DMS153 (cell line): ENCODE results near the gene LAMC1.
"Not testable (repeated sequence)": the region's sequence is repeated elsewhere in the genome, so short reads cannot be mapped to it uniquely, and the experiment has no call there.

Experiments
- DNase-seq: peaks from one replicate; lab custom pipeline; 2025; lab: John Stamatoyannopoulos, UW

LAMC1 gene

GRCh38 chr1:183150032-183150431, 126.8 kb downstream of the LAMC1 start:
- not testable (repeated sequence) for DNase-seq

- no peak for DNase-seq
Measured at GRCh38 chr1:183150445-183150844, 127.2 kb downstream of the LAMC1 start.

DNA sequence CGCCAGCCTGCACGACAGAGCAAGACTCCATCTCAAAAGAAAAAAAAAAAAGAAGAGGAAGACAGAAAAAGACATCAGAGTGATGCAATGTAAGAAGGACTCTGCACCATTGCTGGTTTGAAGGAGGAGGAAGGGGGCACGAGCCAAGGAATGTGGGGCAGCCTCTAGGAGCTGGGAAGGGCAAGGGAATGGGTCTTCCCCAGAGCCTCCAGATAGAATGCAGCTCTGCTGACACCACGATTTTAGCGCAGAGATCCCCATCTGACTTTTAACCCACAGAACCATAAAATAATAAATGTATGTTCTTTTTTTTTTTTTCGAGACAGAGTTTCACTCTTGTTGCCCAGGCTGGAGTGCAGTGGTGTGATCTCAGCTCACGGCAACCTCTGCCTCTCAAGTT, 129.0 kb downstream of the LAMC1 start:
- no peak for DNase-seq

- no peak for DNase-seq
Measured at GRCh38 chr1:183155939-183156338, 132.7 kb downstream of the LAMC1 start.

GRCh38 chr1:183159960-183160359, 136.7 kb downstream of the LAMC1 start:
- DNase-seq: peak; percentile 93

DNA sequence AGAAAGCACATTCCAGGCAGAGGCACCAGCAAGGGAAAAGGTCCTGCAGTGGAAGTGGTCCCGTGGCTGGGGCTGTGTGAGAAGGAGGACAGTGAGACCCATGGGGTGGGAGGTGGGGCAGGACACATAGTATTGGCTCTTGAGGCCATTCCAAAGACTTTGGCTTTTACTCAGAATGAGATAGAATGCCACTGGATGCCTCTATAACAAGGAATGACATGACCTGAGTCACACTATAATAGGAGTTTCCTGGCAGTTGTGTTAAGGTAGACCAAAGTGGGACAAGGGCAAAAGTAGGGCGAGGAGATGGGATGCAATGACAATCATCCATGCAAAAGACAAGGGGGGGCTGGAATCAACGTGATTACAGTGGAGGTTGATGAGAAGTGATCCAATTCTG, 138.2 kb downstream of the LAMC1 start:
- no peak for DNase-seq

- peak; percentile 48 for DNase-seq
Measured at GRCh38 chr1:183163316-183163715, 140.1 kb downstream of the LAMC1 start.

DNA sequence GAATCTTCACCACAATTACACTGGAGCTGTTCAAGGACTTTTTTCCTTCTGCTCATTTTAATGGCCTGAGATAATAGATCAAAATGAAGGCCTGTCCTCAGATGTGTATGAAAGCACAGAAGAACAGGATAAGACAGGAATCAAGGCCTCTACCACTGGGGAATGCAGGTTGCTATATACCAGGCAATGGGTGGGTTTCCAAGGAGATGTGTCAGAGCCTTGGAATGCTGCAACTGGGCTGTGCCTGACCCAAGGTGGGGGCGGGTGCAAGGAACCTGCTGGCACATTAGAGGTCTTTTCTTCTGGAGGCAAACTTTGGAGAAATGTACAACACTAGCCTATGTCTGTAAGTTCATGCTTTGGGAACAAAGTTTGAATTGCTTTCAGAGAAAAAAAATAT, 141.1 kb downstream of the LAMC1 start:
- DNase-seq: no peak

DNA sequence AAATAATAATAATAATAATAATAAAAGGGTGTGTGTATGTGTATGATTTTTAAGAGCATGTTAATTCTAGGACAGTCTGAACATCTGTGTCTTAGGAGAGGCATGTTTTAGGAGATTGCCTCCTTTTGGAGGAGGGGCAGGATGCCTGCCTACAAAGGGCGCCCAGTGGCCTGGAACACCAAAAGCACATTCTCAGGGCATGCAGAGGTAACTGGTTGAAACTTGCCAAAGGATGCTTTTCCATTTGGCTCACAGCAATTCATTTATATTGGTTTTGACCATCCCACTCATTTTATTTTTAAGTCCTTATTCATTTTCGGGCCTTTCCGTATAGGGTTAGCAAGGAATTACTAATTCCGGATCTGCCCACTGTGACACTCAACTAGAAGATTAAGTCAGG, 141.7 kb downstream of the LAMC1 start:
- no peak for DNase-seq

DNA sequence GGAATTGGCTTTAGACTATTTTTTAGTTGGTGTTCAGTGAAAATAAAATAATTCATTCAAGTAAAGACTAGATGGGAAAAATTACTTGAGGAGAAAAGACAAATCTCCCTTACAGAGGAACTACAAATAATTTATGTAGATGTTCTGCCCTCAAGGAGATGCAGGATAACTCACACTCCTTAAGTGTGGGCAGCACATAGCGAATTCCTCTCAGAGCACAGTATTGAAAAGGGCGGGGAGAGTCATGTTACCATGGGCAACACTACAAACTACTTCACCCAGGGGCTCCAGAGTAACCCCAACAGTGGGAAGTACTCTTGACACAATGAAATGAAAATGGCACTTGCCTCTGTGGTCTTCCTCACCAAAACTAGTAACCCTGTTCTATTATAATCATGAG, 142.2 kb downstream of the LAMC1 start:
- DNase-seq: no peak

GRCh38 chr1:183166454-183166853, 143.2 kb downstream of the LAMC1 start:
- DNase-seq: no peak

- DNase-seq: no peak
Measured at GRCh38 chr1:183167676-183168075, 144.5 kb downstream of the LAMC1 start.

DNA sequence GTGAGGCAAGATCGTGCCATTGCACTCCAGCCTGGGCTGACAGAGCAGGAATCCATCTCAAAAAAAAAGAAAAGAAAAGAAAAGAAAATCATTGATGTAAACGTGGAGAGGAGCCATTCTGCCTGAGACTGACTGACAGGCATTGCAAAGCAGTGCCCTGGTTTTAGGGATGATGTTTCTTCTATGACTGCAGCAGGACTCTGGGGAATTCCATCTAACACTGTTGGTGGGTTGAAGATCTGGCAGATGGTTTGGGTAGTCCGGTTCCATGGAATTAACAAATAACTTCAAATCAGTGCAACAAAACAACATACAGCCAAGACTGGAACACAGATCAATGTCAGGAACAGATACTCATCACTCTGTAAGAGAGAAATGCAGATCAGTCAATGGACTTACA, 145.1 kb downstream of the LAMC1 start:
- DNase-seq: no peak

GRCh38 chr1:183173828-183174227, 150.6 kb downstream of the LAMC1 start:
- DNase-seq: no peak

GRCh38 chr1:183175631-183176030, 152.4 kb downstream of the LAMC1 start:
- no peak for DNase-seq

DNA sequence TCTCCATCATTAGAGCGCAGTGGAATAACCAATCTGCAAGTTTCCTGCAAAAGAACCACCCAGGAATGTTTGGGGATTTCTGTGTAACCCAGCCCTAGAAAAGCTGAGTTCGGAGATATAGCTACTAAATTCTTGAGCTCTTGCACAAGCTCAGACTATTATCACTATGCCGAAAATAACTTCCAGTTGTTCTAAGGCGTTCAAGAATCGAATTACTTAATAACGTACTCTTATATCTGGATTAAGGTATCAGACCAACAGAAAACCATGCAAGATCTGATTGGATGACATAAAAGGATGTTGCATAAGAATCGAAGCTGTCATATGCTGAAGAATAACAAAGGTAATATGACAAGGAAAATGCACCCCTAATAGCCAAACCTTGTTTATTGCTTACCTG, 155.3 kb downstream of the LAMC1 start:
- no peak for DNase-seq

GRCh38 chr1:183179033-183179432, 155.8 kb downstream of the LAMC1 start:
- DNase-seq: no peak

GRCh38 chr1:183180218-183180617, 157.0 kb downstream of the LAMC1 start:
- DNase-seq: peak; percentile 83

DNA sequence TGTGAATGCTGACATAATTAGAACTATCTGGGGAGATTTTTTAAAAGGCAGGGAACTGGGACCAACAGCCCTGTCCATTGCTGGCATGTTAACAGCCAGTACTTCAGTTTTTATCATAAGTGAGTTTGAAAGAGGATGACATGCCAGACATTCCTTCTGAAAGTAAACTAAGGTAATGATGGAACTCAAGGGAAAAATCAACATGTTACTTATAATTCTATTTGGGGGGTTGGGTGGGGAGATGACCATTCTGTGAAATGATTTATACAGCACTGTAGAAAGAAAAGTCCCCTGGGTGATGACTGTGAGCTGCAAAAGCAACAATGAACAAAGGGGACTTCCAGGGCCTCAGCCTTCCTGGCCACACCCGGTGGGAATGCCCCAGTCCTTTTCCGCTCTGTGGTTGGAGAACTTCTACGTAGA, 157.4 kb downstream of the LAMC1 start:
- peak; percentile 62 for DNase-seq

GRCh38 chr1:183185941-183186490, 162.8 kb downstream of the LAMC1 start, which contains the start of gene LAMC2:
Gene LAMC2 (plus strand): TSS chr1:183186264. CDS start chr1:183186353, 89 bp downstream.
- peak; percentile 87 for DNase-seq

- DNase-seq: no peak
Measured at GRCh38 chr1:183186841-183187240, 163.6 kb downstream of the LAMC1 start.

DNA sequence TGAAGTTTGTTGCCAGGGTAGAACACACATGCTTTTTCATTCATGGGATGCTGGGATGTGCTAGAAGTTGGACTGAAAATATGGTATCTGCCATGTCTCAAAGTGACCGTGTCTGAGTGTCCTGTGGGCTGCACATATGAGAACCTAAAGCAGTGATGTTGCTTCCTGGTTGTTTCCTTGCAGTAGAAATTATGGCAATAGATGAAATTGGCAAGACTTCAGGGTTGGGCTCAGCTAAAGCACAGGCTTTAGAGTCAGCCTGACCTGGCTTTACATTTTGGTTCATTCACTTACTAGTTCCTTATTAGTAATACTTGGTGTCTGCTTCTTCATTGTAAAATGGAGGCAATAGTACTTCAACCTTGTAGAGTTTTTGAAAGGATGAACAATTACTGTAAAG, 165.0 kb downstream of the LAMC1 start:
- no peak for DNase-seq

GRCh38 chr1:183191833-183192232, 168.6 kb downstream of the LAMC1 start:
- no peak for DNase-seq

DNA sequence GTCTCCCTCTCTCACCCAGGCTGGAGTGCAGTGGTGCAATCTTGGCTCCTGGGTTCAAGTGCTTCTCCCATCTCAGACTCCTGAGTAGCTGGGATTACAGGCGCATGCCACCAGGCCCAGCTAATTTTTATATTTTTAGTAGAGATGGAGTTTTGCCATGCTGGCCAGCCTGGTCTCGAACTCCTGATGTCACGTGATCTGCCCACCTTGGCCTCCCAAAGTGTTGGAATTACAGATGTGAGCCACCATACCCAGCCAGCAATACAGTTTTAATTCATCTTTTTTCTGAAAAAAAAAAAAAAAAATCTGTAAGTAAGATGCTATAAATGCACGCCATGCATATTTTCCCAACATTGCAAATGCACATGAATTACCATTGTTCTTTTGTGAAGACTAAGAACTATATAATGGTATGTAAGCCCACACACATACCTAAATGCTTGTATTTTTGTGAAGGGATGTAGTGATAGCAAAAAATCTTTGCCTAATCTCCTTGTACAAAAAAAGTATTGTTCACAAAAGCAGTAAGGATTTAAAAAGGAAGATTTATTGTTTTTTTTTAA, 170.8 kb downstream of the LAMC1 start:
- DNase-seq: no peak
